ENCODE results near the gene CHD6.

GRCh38 chr20:41408986-41409385 lies 209.2 kb downstream of the CHD6 start:
- TF ChIP-seq MAX (IDR thresholded peaks at IDR 0.05) (no peak), CTCF (IDR thresholded peaks at IDR 0.05; ENCODE audit: low read depth, low read length, missing input control) (no peak), YY1 (IDR thresholded peaks at IDR 0.05) (no peak), SP1 (IDR thresholded peaks at IDR 0.05) (no peak), TAF1 (conservative IDR thresholded peaks at IDR 0.05) (no peak), REST (IDR thresholded peaks at IDR 0.05) (no peak), GABPA (IDR thresholded peaks at IDR 0.05 in 1 of 2, conservative IDR thresholded peaks at IDR 0.05 in 1 of 2) (no peak), EGR1 (IDR thresholded peaks at IDR 0.05; ENCODE audit: low read depth in 2 of 2) (no peak), JUND (IDR thresholded peaks at IDR 0.05) (no peak), HNF4G (IDR thresholded peaks at IDR 0.05) (no peak)
- TF ChIP-seq, protein P1, sequence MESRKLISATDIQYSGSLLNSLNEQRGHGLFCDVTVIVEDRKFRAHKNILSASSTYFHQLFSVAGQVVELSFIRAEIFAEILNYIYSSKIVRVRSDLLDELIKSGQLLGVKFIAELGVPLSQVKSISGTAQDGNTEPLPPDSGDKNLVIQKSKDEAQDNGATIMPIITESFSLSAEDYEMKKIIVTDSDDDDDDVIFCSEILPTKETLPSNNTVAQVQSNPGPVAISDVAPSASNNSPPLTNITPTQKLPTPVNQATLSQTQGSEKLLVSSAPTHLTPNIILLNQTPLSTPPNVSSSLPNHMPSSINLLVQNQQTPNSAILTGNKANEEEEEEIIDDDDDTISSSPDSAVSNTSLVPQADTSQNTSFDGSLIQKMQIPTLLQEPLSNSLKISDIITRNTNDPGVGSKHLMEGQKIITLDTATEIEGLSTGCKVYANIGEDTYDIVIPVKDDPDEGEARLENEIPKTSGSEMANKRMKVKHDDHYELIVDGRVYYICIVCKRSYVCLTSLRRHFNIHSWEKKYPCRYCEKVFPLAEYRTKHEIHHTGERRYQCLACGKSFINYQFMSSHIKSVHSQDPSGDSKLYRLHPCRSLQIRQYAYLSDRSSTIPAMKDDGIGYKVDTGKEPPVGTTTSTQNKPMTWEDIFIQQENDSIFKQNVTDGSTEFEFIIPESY (IDR thresholded peaks at IDR 0.05), result no peak
- TF ChIP-seq, protein P2, sequence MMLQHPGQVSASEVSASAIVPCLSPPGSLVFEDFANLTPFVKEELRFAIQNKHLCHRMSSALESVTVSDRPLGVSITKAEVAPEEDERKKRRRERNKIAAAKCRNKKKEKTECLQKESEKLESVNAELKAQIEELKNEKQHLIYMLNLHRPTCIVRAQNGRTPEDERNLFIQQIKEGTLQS (IDR thresholded peaks at IDR 0.05), result no peak

All from liver (tissue), 3 donors.